Loucy (cell line): ENCODE measurements around the gene PDYN.

Source experiments
- H2AFZ ChIP-seq: fragments of 200-600 bp; sonication (generic); 2 replicates; pipeline ENCODE4 v1.6.0; 2016; ENCODE audit warnings: antibody characterized with exemption, mild to moderate bottlenecking, low read length, moderate library complexity
- H3F3A ChIP-seq: fragments of 200-600 bp; 2 replicates; pipeline ENCODE4 v1.6.0; 2016; ENCODE audit warnings: antibody characterized with exemption, low read depth, mild to moderate bottlenecking
- H3K27me3 ChIP-seq: fragments of 200-600 bp; sonication (generic); 2 replicates; pipeline ENCODE4 v1.6.1; 2014; ENCODE audit warnings: low read length, mild to moderate bottlenecking; ENCODE audit not compliant: insufficient read depth, poor library complexity, severe bottlenecking
- H3K36me3 ChIP-seq: fragments of 200-600 bp; sonication (generic); 2 replicates; pipeline ENCODE4 v1.6.1; 2016; ENCODE audit warnings: low read length; ENCODE audit not compliant: insufficient read depth
- H3K4me1 ChIP-seq: fragments of 200-600 bp; sonication (generic); 2 replicates; pipeline ENCODE4 v1.5.1; 2014; ENCODE audit warnings: low read length, mild to moderate bottlenecking; ENCODE audit not compliant: insufficient read depth, poor library complexity, severe bottlenecking
- H3K4me2 ChIP-seq: fragments of 200-600 bp; sonication (generic); 2 replicates; pipeline ENCODE4 v1.6.0; 2014; ENCODE audit warnings: antibody characterized with exemption, low read length, low read depth, mild to moderate bottlenecking; ENCODE audit not compliant: poor library complexity, severe bottlenecking
- H3K4me3 ChIP-seq: fragments of 200-600 bp; sonication (generic); 2 replicates; pipeline ENCODE4 v1.5.1; 2014; ENCODE audit warnings: low read length, mild to moderate bottlenecking, mixed read lengths; ENCODE audit not compliant: poor library complexity, severe bottlenecking
- H3K79me2 ChIP-seq: fragments of 200-600 bp; sonication (generic); 2 replicates; pipeline ENCODE4 v1.6.1; 2014; ENCODE audit warnings: low read length; ENCODE audit not compliant: insufficient read depth
- H3K9ac ChIP-seq: fragments of 200-600 bp; sonication (generic); 2 replicates; pipeline ENCODE4 v1.6.0; 2014; ENCODE audit warnings: mild to moderate bottlenecking, low read depth, low read length, moderate library complexity; ENCODE audit not compliant: poor library complexity, severe bottlenecking
- H3K9me2 ChIP-seq: fragments of 200-600 bp; sonication (generic); replicated peaks from 2 replicates; pipeline ENCODE4 v1.6.1; 2016; ENCODE audit warnings: low read depth, low read length, mixed read lengths
- H3K9me3 ChIP-seq: fragments of 200-600 bp; sonication (generic); 2 replicates; pipeline ENCODE4 v1.6.1; 2014; ENCODE audit warnings: mild to moderate bottlenecking, antibody characterized with exemption, low read length, low read depth; ENCODE audit not compliant: insufficient read depth
- H4K20me1 ChIP-seq: fragments of 200-600 bp; sonication (generic); 2 replicates; pipeline ENCODE4 v1.6.0; 2014; ENCODE audit warnings: antibody characterized with exemption, low read length, mild to moderate bottlenecking; ENCODE audit not compliant: insufficient read depth, poor library complexity, severe bottlenecking
- CTCF ChIP-seq: fragments of 200-600 bp; sonication (generic); conservative IDR thresholded peaks from 2 replicates; pipeline ENCODE4 v1.5.1; 2014; ENCODE audit warnings: mild to moderate bottlenecking, antibody characterized with exemption, low read length
- EZH2phosphoT487 ChIP-seq: fragments of 200-600 bp; IDR thresholded peaks from 2 replicates; pipeline ENCODE4 v1.6.1; 2018; ENCODE audit warnings: antibody characterized with exemption, mild to moderate bottlenecking, moderate library complexity, borderline replicate concordance

The PDYN gene

GRCh38 chr20:2005831-2006426, 12.1 kb upstream of the PDYN start:
- H3K4me2 ChIP-seq, result no peak overlapping the region
- no peaks in the 10 kb centered on the region for H3K36me3 ChIP-seq
- H3K9me2 ChIP-seq, result no peaks in the 10 kb centered on the region
- no peaks in the 10 kb centered on the region for H3K4me1 ChIP-seq
- TF ChIP-seq CTCF, result no peak
- no peak for TF ChIP-seq EZH2phosphoT487
- no peaks in the 10 kb centered on the region for H3K27me3 ChIP-seq
- H3K79me2 ChIP-seq, result no peaks in the 10 kb centered on the region
- H2AFZ ChIP-seq, result no peak overlapping the region
- no peaks in the 10 kb centered on the region for H3F3A ChIP-seq
- no peaks in the 10 kb centered on the region for H3K9me3 ChIP-seq
- H3K9ac ChIP-seq, result no peak overlapping the region
- no peak overlapping the region for H3K4me3 ChIP-seq
- H4K20me1 ChIP-seq, result no peaks in the 10 kb centered on the region

- Histone ChIP-seq H4K20me1 (no peaks in the 10 kb centered on the region), H3F3A (no peaks in the 10 kb centered on the region), H3K36me3 (no peaks in the 10 kb centered on the region), H3K27me3 (no peaks in the 10 kb centered on the region), H3K9me3 (no peaks in the 10 kb centered on the region), H3K79me2 (no peaks in the 10 kb centered on the region), H3K4me3 (no peak overlapping the region), H3K9ac (no peak overlapping the region), H3K4me2 (no peak overlapping the region), H3K9me2 (no peaks in the 10 kb centered on the region), H2AFZ (no peak overlapping the region), H3K4me1 (no peaks in the 10 kb centered on the region)
- TF ChIP-seq EZH2phosphoT487, result no peak
- no peak for TF ChIP-seq CTCF
Measured at GRCh38 chr20:2005359-2005758, 11.5 kb upstream of the PDYN start.

GRCh38 chr20:2004171-2004570, 10.3 kb upstream of the PDYN start:
- Histone ChIP-seq H3K4me3 (no peak overlapping the region), H4K20me1 (no peaks in the 10 kb centered on the region), H3K9ac (no peak overlapping the region), H3K27me3 (no peaks in the 10 kb centered on the region), H3F3A (no peaks in the 10 kb centered on the region), H3K4me2 (no peak overlapping the region), H3K9me3 (no peaks in the 10 kb centered on the region), H3K9me2 (no peaks in the 10 kb centered on the region), H2AFZ (no peak overlapping the region), H3K79me2 (no peaks in the 10 kb centered on the region), H3K36me3 (no peaks in the 10 kb centered on the region), H3K4me1 (no peaks in the 10 kb centered on the region)
- no peak for TF ChIP-seq CTCF
- TF ChIP-seq EZH2phosphoT487, result no peak
